PC-3 (cell line): Measurements from ENCODE around the gene MTMR1. TPM values are rescaled to one million over a fixed set of nuclear protein-coding genes. Genes with fewer than 3 reads are reported as not detected.

Source experiments
- ATAC-seq: fragments of 200-7000 bp; cut with Tn5 transposase; 2 replicates; pipeline ENCODE4 v1.9.1; 2020; ENCODE audit warnings: mild to moderate bottlenecking, moderate library complexity
- BruUV-seq: library from RNA; stranded (reverse); fragments of 400-500 nt; replicated peaks from 2 replicates; lab custom pipeline; 2021; lab: Mats Ljungman, UMichigan
- CTCF ChIA-PET: fragments of 300-600 bp; sonication (Branson Sonifier 250); formaldehyde crosslinking; loops from one replicate; lab custom pipeline; 2022; ENCODE audit warnings: antibody characterized with exemption; lab: Charles Lee
- POLR2A ChIA-PET: fragments of 300-600 bp; sonication (Branson Sonifier 250); formaldehyde crosslinking; loops from one replicate; lab custom pipeline; 2022; ENCODE audit warnings: antibody characterized with exemption; ENCODE audit not compliant: unreplicated experiment; lab: Charles Lee
- DNase-seq: peaks from one replicate; pipeline ENCODE4 v3.0.0-alpha.2; 2015
- H2AFZ ChIP-seq: fragments of 300-600 bp; sonication (generic); 2 replicates; pipeline ENCODE4 v1.6.0; 2016; ENCODE audit warnings: antibody characterized with exemption, low read length
- H3F3A ChIP-seq: fragments of 300-600 bp; sonication (generic); one replicate; pipeline ENCODE4 v1.6.0; 2017; ENCODE audit warnings: antibody characterized with exemption, low read length, control low read depth, mild to moderate bottlenecking; ENCODE audit not compliant: unreplicated experiment
- H3K27ac ChIP-seq: fragments of 300-600 bp; sonication (generic); 2 replicates; pipeline ENCODE4 v1.5.1; 2016; ENCODE audit warnings: mild to moderate bottlenecking, low read length
- H3K27me3 ChIP-seq: fragments of 300-600 bp; sonication (generic); 2 replicates; pipeline ENCODE4 v1.6.1; 2016; ENCODE audit warnings: low read length, mixed read lengths
- H3K36me3 ChIP-seq: fragments of 300-600 bp; sonication (generic); 2 replicates; pipeline ENCODE4 v1.6.1; 2016; ENCODE audit warnings: low read depth, mixed run types, low read length, mixed read lengths
- H3K4me1 ChIP-seq: fragments of 300-600 bp; sonication (generic); 2 replicates; pipeline ENCODE4 v1.5.1; 2016; ENCODE audit warnings: low read length; ENCODE audit not compliant: insufficient read depth
- H3K4me2 ChIP-seq: fragments of 300-600 bp; sonication (generic); 2 replicates; pipeline ENCODE4 v1.6.0; 2016; ENCODE audit warnings: low read length
- H3K4me3 ChIP-seq: fragments of 300-600 bp; sonication (generic); 2 replicates; pipeline ENCODE4 v1.5.1; 2016; ENCODE audit warnings: mild to moderate bottlenecking, low read length, mixed read lengths
- H3K79me2 ChIP-seq: fragments of 300-600 bp; sonication (generic); 2 replicates; pipeline ENCODE4 v1.6.1; 2017; ENCODE audit warnings: low read length, mixed read lengths
- H3K9ac ChIP-seq: fragments of 300-600 bp; sonication (generic); 2 replicates; pipeline ENCODE4 v1.6.0; 2016; ENCODE audit warnings: mild to moderate bottlenecking, low read length
- H3K9me2 ChIP-seq: fragments of 300-600 bp; sonication (generic); replicated peaks from 2 replicates; pipeline ENCODE4 v1.6.1; 2016; ENCODE audit warnings: mixed run types, low read length, mixed read lengths
- H3K9me3 ChIP-seq: fragments of 300-600 bp; sonication (generic); 2 replicates; pipeline ENCODE4 v1.6.1; 2016; ENCODE audit warnings: low read length, mixed read lengths
- H4K20me1 ChIP-seq: fragments of 300-600 bp; sonication (generic); 2 replicates; pipeline ENCODE4 v1.6.1; 2016; ENCODE audit warnings: low read length, mixed read lengths
- CTCF ChIP-seq: fragments of 300-600 bp; sonication (generic); conservative IDR thresholded peaks from 2 replicates; pipeline ENCODE4 v1.5.1; 2017; ENCODE audit warnings: antibody characterized with exemption, low read depth, mild to moderate bottlenecking, low read length
- EZH2 ChIP-seq: fragments of 300-600 bp; sonication (generic); IDR thresholded peaks from one replicate; pipeline ENCODE4 v1.6.1; 2017; ENCODE audit warnings: antibody characterized with exemption, mild to moderate bottlenecking, low read length; ENCODE audit not compliant: unreplicated experiment
- EZH2phosphoT487 ChIP-seq: fragments of 300-600 bp; sonication (generic); IDR thresholded peaks from 2 replicates; pipeline ENCODE4 v1.6.1; 2018; ENCODE audit warnings: mild to moderate bottlenecking, antibody characterized with exemption, low read length, borderline replicate concordance
- intact Hi-C: fragments of 100-400 bp; cut with micrococcal nuclease; formaldehyde crosslinking; loops from 2 replicates; pipeline ENCODE4 v1.9.0; 2023
- total RNA-seq: library from RNA; depleted of rRNA; stranded (reverse); fragments of >200 nt; gene quantifications from 2 replicates; pipeline ENCODE4 v1.2.3, GENCODE V29; 2014

MTMR1 gene
- total RNA-seq, 1 experiment from 2014 or later: 31.8 TPM

- Histone ChIP-seq H4K20me1 (no peaks in the 10 kb centered on the region), H3K27ac (no peak overlapping the region), H3K9me2 (no peaks in the 10 kb centered on the region), H3K79me2 (no peaks in the 10 kb centered on the region), H3K4me2 (no peak overlapping the region), H3K27me3 (no peaks in the 10 kb centered on the region), H3K9me3 (no peaks in the 10 kb centered on the region), H3K9ac (no peak overlapping the region), H3K36me3 (no peaks in the 10 kb centered on the region), H2AFZ (no peak overlapping the region), H3K4me1 (no peaks in the 10 kb centered on the region), H3K4me3 (no peak overlapping the region), H3F3A (no peaks in the 10 kb centered on the region)
- no TSS peak for BruUV-seq
- DNase-seq: no peak
- ChIA-PET CTCF (no interaction called here), POLR2A (no interaction called here)
- intact Hi-C loops: no loop called here
- TF ChIP-seq CTCF (no peak), EZH2 (no peak), EZH2phosphoT487 (no peak)
- no peak for ATAC-seq
Observed at GRCh38 chrX:150664290-150664689, 28.9 kb upstream of the MTMR1 start.

- TF ChIP-seq EZH2: no peak
- TF ChIP-seq CTCF: no peak
- no peak for TF ChIP-seq EZH2phosphoT487
- no peak for ATAC-seq
- H3F3A ChIP-seq: no peaks in the 10 kb centered on the region
- CTCF ChIA-PET: no interaction called here
- no peaks in the 10 kb centered on the region for H4K20me1 ChIP-seq
- H3K9me2 ChIP-seq: no peaks in the 10 kb centered on the region
- H3K9ac ChIP-seq: no peak overlapping the region
- H3K27me3 ChIP-seq: no peaks in the 10 kb centered on the region
- H3K36me3 ChIP-seq: no peaks in the 10 kb centered on the region
- intact Hi-C loops: no loop called here
- BruUV-seq: no TSS peak
- H3K4me2 ChIP-seq: no peak overlapping the region
- no peaks in the 10 kb centered on the region for H3K4me1 ChIP-seq
- no peak for DNase-seq
- H3K9me3 ChIP-seq: no peaks in the 10 kb centered on the region
- H3K4me3 ChIP-seq: no peak overlapping the region
- H3K79me2 ChIP-seq: no peaks in the 10 kb centered on the region
- POLR2A ChIA-PET: interaction anchor here (1.1 kb wide), 1 partner anchor 108 kb away, joined by 3 read pairs; no protein-coding TSS in a partner anchor
- no peak overlapping the region for H3K27ac ChIP-seq
- no peak overlapping the region for H2AFZ ChIP-seq
Observed at GRCh38 chrX:150676221-150676620, 17.0 kb upstream of the MTMR1 start.

- Histone ChIP-seq H3K27me3 (no peaks in the 10 kb centered on the region), H3F3A (no peaks in the 10 kb centered on the region), H3K4me3 (no peak overlapping the region), H3K9me3 (no peaks in the 10 kb centered on the region), H2AFZ (peak overlapping the region; percentile 67), H3K36me3 (no peaks in the 10 kb centered on the region), H3K4me1 (no peaks in the 10 kb centered on the region), H3K9ac (no peak overlapping the region), H3K27ac (no peak overlapping the region), H4K20me1 (no peaks in the 10 kb centered on the region), H3K9me2 (no peaks in the 10 kb centered on the region), H3K4me2 (peak overlapping the region; percentile 60), H3K79me2 (no peaks in the 10 kb centered on the region)
- CTCF ChIA-PET: no interaction called here
- no TSS peak for BruUV-seq
- POLR2A ChIA-PET: no interaction called here
- TF ChIP-seq CTCF (peak; percentile 85), EZH2 (no peak)
- peak; percentile 90 for ATAC-seq
- intact Hi-C loops: loop anchor here (1.0 to 5.0 kb wide), 2 partner anchors 314 to 731 kb away; no protein-coding TSS in a partner anchor
- peak; percentile 66 for DNase-seq
Observed at GRCh38 chrX:150680974-150681373, 12.2 kb upstream of the MTMR1 start.
